Measurements from ENCODE around the gene SPOCK2.

DNA sequence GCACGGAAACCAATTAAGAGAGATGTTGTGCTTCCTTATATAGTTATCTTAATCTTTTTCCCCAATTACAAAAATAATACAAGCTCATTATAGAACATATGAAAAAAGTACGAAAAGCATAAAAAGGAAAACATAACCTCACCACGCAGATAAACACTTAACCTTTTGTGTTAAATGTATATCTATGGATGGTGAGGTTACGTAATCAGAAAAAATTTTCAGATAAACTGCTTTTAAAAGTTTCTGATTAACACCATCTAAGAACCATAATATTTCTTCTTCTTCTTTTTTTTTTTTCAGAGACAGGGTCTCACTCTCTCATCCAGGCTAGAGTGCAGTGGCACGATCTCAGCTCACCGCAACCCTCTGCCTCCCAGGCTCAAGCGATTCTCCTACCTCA lies 49.2 kb upstream of the SPOCK2 start:
- no peak for TF ChIP-seq CTCF (IDR thresholded peaks at IDR 0.05 in 4 of 5, conservative IDR thresholded peaks at IDR 0.05 in 1 of 5)
- no peak for TF ChIP-seq POLR2A (IDR thresholded peaks at IDR 0.05)

Data from gastrocnemius medialis (tissue), 4 donors.